ENCODE measurements around the gene NAP1L5.

The NAP1L5 gene

GRCh38 chr4:88719381-88719780 is 21.8 kb upstream of the NAP1L5 start:
- peaks cover 0 to 29% of the 10 kb centered on the region in 2 experiments; a peak in 1 of 3 replicates for H3K36me3 ChIP-seq (ENCODE audit: control insufficient read depth in 2 of 2, insufficient read depth in 1 of 2, low read length in 2 of 2)
- ChIA-PET POLR2A (no interaction called here), CTCF (interaction anchor here (0.5 kb wide), 1 partner anchor 342 kb away, joined by 3 read pairs; no protein-coding TSS in a partner anchor)
- H3K4me3 ChIP-seq (ENCODE audit: low read depth, low read length), result no peak overlapping the region
- TF ChIP-seq ZNF23 (tag by site-specific recombination; IDR thresholded peaks at IDR 0.05; ENCODE audit: borderline replicate concordance) (no peak), ZNF366 (tag by site-specific recombination; conservative IDR thresholded peaks at IDR 0.05) (peak; percentile 61)
- no peaks in the 10 kb centered on the region for H3K4me1 ChIP-seq (ENCODE audit: control insufficient read depth, insufficient read depth, low read length)
- H3K9me3 ChIP-seq (ENCODE audit: control insufficient read depth, insufficient read depth, low read depth, low read length), result no peaks in the 10 kb centered on the region
- H3K27ac ChIP-seq (ENCODE audit: extremely low read depth, low read depth, low read length), result no peak overlapping the region

- Histone ChIP-seq H3K36me3 (ENCODE audit: control insufficient read depth in 2 of 2, insufficient read depth in 1 of 2, low read length in 2 of 2) (peaks cover 0 to 23% of the 10 kb centered on the region in 2 experiments; a peak in 1 of 3 replicates), H3K4me1 (ENCODE audit: control insufficient read depth, insufficient read depth, low read length) (no peaks in the 10 kb centered on the region), H3K9me3 (ENCODE audit: control insufficient read depth, insufficient read depth, low read depth, low read length) (no peaks in the 10 kb centered on the region), H3K27ac (ENCODE audit: extremely low read depth, low read depth, low read length) (no peak overlapping the region), H3K4me3 (ENCODE audit: low read depth, low read length) (no peak overlapping the region)
- ChIA-PET POLR2A (no interaction called here), CTCF (interaction anchor here (0.6 kb wide), 1 partner anchor 19 kb away, joined by 3 read pairs; no protein-coding TSS in a partner anchor)
- TF ChIP-seq ZNF155 (tag by site-specific recombination; IDR thresholded peaks at IDR 0.05) (no peak), ZBTB44 (tag by site-specific recombination; IDR thresholded peaks at IDR 0.05) (no peak), TRIM28 (IDR thresholded peaks at IDR 0.05; ENCODE audit: borderline replicate concordance, low read length) (no peak)
- TF ChIP-seq, protein P1, sequence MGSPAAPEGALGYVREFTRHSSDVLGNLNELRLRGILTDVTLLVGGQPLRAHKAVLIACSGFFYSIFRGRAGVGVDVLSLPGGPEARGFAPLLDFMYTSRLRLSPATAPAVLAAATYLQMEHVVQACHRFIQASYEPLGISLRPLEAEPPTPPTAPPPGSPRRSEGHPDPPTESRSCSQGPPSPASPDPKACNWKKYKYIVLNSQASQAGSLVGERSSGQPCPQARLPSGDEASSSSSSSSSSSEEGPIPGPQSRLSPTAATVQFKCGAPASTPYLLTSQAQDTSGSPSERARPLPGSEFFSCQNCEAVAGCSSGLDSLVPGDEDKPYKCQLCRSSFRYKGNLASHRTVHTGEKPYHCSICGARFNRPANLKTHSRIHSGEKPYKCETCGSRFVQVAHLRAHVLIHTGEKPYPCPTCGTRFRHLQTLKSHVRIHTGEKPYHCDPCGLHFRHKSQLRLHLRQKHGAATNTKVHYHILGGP (tag by site-specific recombination; IDR thresholded peaks at IDR 0.05), result no peak
Observed at GRCh38 chr4:88718098-88718497, 20.5 kb upstream of the NAP1L5 start.

- ChIA-PET CTCF (interaction anchor here (0.6 kb wide), 2 partner anchors 123 to 515 kb away, joined by 3 to 5 read pairs; no protein-coding TSS in a partner anchor), POLR2A (no interaction called here)
- H3K9me3 ChIP-seq (ENCODE audit: control insufficient read depth, insufficient read depth, low read depth, low read length), result no peaks in the 10 kb centered on the region
- H3K4me1 ChIP-seq (ENCODE audit: control insufficient read depth, insufficient read depth, low read length), result no peaks in the 10 kb centered on the region
- H3K36me3 ChIP-seq (ENCODE audit: control insufficient read depth in 2 of 2, insufficient read depth in 1 of 2, low read length in 2 of 2), result peaks cover 0 to 11% of the 10 kb centered on the region in 2 experiments; a peak in 1 of 3 replicates
- TF ChIP-seq ZNF76 (tag by site-specific recombination; IDR thresholded peaks at IDR 0.05; ENCODE audit: borderline replicate concordance, low read depth), result no peak
- TF ChIP-seq ZNF112 (tag by site-specific recombination; IDR thresholded peaks at IDR 0.05), result no peak
- TF ChIP-seq ZNF354C (tag by site-specific recombination; IDR thresholded peaks at IDR 0.05; ENCODE audit: borderline replicate concordance, low read depth), result no peak
- TF ChIP-seq TCF7L2 (IDR thresholded peaks at IDR 0.05; ENCODE audit: borderline replicate concordance, low read depth, low read length), result no peak
- TF ChIP-seq MZF1 (tag by site-specific recombination; IDR thresholded peaks at IDR 0.05; ENCODE audit: borderline replicate concordance), result no peak
- no peak for TF ChIP-seq ZNF843 (tag by site-specific recombination; IDR thresholded peaks at IDR 0.05)
- TF ChIP-seq ZNF211 (tag by site-specific recombination; IDR thresholded peaks at IDR 0.05; ENCODE audit: low read depth), result no peak
- TF ChIP-seq ZNF530 (tag by site-specific recombination; IDR thresholded peaks at IDR 0.05; ENCODE audit: low read depth), result no peak
- TF ChIP-seq ZNF138 (tag by site-specific recombination; IDR thresholded peaks at IDR 0.05; ENCODE audit: borderline replicate concordance), result no peak
- no peak for TF ChIP-seq ZNF555 (tag by site-specific recombination; conservative IDR thresholded peaks at IDR 0.05)
- TF ChIP-seq ZBTB7A (tag by site-specific recombination; IDR thresholded peaks at IDR 0.05; ENCODE audit: low read depth), result no peak
- no peak overlapping the region for H3K4me3 ChIP-seq (ENCODE audit: low read depth, low read length)
- H3K27ac ChIP-seq (ENCODE audit: extremely low read depth, low read depth, low read length), result no peak overlapping the region
Observed at GRCh38 chr4:88713782-88714181, 16.2 kb upstream of the NAP1L5 start.
